ENCODE results near the gene RHOBTB3.

The RHOBTB3 gene

DNA sequence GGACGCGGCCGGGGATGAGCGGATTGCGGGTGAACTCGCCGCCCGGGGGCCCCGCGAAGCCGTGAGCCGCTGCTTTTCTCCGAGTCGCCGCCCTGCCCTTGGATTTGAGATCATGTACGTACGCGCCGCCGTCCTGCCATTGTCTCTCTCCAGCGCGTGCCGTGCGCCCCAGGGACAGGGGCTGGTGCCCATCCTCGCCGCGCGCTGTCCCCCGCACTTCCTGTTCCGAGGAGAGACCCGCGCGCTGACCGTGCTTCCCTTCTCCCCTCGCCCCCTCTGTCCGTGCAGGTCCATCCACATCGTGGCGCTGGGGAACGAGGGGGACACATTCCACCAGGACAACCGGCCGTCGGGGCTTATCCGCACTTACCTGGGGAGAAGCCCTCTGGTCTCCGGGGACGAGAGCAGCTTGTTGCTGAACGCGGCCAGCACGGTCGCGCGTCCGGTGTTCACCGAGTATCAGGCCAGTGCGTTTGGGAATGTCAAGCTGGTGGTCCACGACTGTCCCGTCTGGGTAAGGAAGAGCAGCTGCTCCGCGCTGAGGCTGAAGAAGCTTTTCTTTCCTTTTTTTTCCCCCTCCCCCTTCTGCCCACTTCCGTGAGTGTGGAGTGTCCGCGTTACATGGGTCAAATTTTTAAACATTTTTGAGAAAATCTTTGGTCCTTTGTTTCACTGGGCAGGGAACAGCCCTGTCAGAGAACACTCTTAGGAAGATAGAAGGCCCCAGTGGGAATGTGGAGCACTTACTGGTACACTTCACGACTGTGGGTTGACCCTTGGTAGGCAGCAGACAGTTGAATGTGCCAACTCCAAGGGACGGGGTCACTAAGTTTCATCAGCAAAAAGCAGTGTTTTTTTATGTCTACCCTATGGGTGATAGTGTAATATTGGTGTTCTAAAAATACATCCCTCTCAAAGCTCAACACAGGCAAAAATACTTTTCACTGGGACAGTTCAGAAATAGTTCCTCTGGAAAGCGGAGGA lies 727 bp downstream of the RHOBTB3 start:
- DNase-seq (ENCODE audit: low read depth in 2 of 2), result peak; percentile 15 to 34

DNA sequence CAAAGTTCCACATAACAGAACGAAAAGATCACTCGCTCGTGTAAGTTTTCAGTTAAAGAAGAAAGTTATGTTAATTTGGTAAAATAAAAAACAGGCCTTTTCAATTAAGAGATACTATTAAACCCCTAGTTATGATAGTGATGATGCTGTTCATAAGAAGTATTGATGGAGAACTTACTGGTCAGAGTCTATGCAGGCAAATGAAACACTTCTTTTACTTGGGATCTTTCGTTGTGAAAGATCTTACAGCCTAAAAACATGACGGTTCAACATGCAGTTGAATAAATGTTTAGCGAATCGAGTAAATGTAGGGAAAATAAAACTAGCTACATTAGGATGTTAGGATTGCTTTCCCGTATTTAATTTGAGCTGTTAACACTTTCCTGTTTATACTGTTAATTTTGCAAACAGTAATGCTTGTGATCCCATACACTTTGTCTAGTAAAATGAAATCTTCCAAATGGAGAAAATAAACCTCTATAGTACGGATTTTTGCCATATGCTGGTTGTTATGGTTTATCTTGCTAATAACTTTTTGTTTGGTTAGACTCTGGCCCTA lies 2.0 kb downstream of the RHOBTB3 start:
- no peak for DNase-seq (ENCODE audit: low read depth in 2 of 2)

- no peak for DNase-seq (ENCODE audit: low read depth in 2 of 2)
Measured at GRCh38 chr5:95734187-95734586, 3.1 kb downstream of the RHOBTB3 start.

GRCh38 chr5:95734906-95735305 lies 3.8 kb downstream of the RHOBTB3 start:
- DNase-seq (ENCODE audit: low read depth in 2 of 2), result no peak

- DNase-seq (ENCODE audit: low read depth in 2 of 2), result no peak
Measured at GRCh38 chr5:95735406-95735805, 4.3 kb downstream of the RHOBTB3 start.

DNA sequence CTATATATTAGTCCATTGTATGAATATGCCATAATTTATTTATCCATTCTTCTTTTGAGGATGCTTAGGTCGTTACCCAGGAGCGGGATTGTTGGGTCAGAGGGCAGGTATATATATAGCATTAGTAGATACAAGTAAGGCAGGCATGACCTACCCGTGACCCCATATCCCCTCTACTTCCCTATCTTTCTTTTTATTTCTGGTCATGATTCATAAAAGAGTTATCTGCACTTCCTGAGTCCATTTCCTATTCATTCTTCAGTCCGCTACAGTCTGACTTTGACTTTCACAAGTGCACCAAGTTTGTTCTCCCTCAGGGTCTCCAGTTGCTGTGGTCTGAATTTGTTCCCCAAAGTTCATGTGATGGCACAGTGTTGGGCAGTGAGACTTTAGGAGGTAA lies 6.9 kb downstream of the RHOBTB3 start:
- no peak for DNase-seq (ENCODE audit: low read depth in 2 of 2)

DNA sequence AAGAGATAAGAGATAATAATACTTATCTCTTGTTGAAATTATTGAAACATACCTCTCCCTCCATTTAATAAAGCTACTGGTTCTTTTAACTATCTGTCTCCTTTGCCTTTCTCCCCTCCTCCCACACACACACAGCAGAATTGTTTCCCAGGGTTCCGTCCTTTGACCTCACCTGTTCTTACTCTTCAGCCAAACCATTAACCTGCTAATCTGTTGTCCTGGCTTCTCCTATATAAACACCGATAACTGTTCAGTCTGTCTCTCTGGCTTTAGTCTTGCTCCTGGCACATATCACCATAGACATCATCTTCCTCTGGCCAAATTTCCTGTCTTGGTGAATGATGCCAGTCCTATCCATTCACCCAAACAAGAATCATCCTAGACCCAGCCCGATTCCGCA lies 7.7 kb downstream of the RHOBTB3 start:
- DNase-seq (ENCODE audit: low read depth in 2 of 2), result no peak

GRCh38 chr5:95739857-95740256 lies 8.7 kb downstream of the RHOBTB3 start:
- DNase-seq (ENCODE audit: low read depth in 2 of 2), result no peak

DNA sequence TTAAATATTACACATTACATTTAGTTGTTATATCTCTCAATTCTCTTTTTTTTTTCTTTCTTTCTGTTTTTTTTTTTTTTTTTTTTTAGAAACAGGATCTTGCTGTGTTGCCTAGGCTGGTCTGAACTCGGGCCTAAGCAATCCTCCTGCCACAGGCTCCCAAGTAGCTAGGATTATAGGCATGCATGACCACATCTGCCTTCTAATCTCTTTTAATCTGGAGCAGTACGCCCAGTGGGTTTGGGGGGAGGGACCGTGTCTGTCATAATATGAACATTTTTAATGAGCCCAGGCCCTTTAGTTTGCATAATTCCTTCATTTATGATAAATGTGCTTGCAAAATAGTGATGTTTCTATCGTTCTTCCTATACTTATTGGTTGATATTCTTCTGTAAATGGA lies 10.3 kb downstream of the RHOBTB3 start:
- DNase-seq (ENCODE audit: low read depth in 2 of 2), result no peak

DNA sequence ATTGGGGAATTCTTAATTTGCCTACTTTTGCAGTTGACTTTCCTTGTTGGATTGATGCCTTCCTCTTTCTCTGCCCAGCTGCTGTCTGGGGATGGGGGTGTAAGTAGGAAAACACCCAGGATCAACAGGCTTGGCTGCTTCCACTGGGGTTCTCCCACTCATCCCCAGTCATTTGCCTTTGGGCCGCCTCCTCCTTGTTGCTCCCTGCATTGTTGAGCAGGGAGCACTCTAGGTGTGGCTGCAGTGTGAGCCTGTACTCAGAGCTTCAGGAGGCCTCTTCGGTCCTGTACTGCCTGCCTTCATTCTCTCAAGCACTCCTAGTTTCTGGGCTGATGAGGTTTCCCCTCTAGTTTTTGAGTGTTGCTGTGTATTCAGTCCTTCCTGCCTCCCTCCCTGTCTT lies 12.1 kb downstream of the RHOBTB3 start:
- DNase-seq (ENCODE audit: low read depth in 2 of 2), result no peak

DNA sequence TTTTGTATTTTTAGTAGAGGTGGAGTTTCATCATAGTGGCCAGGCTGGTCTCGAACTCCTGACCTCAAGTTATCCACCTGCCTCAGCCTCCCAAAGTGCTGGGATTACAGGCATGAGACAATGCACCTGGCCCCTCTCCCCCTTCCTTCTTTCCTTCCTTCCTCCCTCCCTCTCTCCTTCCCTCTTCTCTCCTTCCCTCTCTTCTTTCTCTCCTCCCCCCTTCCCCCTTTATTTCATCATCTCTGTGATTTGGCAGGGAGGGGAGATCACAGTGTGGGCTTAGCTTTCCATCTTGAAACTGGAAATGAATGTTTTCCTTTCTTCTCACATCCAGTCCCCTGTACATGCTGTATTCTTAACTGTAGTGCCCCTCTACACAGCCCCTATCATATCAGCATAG lies 12.7 kb downstream of the RHOBTB3 start:
- DNase-seq (ENCODE audit: low read depth in 2 of 2), result no peak

GRCh38 chr5:95746194-95746593 lies 15.1 kb downstream of the RHOBTB3 start:
- no peak for DNase-seq (ENCODE audit: low read depth in 2 of 2)

DNA sequence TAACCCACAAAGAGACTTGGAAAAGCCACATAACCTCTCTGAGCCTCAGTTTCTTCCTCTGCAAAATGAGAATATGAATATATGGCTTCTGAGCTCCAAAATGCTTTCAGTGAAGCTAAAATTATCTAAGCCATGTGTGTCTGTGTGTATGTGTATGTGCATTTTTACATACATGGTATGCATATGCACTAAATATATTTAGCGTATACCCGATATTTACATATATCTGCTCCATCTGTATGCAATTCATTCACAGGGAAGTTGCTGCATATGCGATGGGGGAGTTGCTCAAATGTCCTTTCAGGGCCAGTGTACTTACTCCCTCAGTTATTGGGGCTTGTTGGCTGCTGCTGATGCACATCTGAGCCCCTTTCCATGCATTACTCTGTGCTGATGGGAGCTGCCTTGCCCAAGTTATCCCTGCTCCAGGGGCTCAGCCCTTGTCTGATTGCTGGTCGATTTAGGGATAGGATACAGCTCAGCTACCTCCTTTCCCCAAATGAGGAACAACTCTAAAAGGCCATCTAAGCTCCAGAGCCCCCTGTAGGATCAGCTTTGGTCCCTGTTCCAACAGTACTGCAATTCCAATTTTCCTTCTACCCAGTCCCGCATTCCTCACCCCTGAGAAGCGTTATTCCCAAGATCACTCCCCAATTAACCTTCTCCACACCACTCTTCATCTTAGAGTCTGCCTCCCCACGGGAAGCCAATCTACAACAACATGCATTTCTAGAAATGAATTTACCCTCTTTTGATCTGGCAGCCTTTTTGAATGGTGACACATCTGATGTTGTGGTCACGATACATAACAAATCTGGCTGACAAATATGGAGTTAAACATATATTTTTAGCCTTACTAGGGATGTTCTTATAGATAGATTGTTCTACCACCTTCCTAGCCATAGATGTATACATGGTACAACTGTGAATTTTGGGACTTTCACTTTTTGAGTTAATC lies 15.9 kb downstream of the RHOBTB3 start:
- no peak for DNase-seq (ENCODE audit: low read depth in 2 of 2)

GRCh38 chr5:95748133-95748532 lies 17.0 kb downstream of the RHOBTB3 start:
- no peak for DNase-seq (ENCODE audit: low read depth in 2 of 2)

DNA sequence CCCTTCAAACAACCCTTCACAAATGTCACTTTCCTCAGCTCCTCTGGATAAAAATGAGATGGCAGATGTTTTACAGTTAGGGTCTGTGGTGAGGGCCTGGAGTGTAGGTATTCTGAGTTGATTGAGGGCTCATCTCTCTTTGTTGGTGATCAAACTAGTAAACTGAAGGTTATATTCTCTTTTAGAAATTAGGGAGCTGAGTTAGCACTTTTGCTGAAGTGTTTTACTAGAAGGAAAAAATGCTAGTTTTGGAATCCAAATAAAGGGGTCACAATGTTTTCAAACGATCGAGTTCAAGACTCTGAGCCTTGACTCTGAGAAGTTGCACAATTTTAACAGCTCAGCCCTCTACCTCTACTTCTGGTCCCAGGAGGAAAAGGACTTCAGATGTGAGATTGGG lies 23.4 kb downstream of the RHOBTB3 start:
- no peak for DNase-seq (ENCODE audit: low read depth in 2 of 2)

DNA sequence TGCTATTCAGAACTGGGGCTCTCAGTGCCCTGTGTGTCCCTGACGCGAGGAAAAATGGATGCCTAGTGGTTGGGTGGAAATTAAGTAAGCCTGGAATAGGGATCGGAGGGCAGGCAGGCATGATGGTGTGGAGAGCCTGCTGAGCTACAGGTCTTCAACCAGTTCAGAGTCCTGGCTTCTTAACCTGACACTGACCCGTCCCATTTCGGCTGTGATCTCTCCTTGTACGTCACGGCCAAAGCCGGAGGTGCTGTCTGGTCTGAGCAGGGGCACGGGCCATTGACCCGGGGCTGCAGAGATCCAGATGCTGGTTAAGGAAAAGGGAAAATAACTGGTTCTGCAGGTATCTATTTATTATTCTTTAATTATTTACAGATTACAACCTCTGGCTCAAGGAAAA lies 27.9 kb downstream of the RHOBTB3 start:
- DNase-seq (ENCODE audit: low read depth in 2 of 2), result no peak

GRCh38 chr5:95759634-95760033 lies 28.5 kb downstream of the RHOBTB3 start:
- DNase-seq (ENCODE audit: low read depth in 2 of 2), result no peak

DNA sequence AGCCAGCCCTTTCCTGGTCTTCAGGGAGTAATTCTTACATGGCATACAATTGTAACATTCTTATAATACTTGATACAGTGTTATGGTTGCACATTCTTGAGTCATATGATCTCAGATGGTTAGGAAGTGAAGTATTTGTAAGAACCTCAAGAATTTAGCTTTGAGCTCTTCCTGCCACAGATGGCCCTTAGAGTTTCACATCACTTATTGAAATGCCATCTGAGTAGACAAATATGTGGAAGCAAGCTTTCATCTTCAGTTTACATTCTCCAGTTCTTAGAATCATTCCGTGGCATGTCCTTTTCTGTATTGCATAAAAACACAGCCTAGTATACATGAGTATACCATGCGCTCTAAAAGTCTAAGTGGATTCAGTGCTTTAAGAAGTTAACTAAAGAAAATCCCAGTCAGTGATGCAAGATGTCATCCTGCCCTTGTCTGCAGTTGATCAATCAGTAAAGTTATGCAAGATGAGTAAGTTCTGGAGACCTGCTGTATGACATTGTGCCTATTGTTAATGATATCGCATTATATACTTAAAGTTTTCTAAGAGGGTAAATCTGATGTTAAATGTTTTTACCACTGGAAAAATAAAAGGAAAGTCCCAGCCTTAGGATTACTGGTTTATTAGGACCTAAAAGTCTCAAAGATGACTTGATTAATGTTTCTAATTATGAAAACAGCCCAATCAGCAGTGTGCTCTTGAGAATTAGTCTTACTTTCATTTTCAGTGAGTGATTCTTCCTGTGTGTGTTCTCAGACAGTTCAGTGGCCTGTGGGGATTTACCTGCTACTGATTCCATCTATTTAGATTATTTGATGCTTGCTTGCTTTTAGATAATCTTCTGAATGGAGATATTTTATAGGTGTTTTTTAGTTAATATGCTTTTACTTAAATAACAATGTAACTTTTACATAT lies 29.4 kb downstream of the RHOBTB3 start:
- DNase-seq (ENCODE audit: low read depth in 2 of 2), result no peak

GRCh38 chr5:95761771-95762651 lies 30.9 kb downstream of the RHOBTB3 start:
- DNase-seq (ENCODE audit: low read depth in 2 of 2), result no peak

- no peak for DNase-seq (ENCODE audit: low read depth in 2 of 2)
Measured at GRCh38 chr5:95762652-95763041, 31.5 kb downstream of the RHOBTB3 start.
